HepG2 (cell line): Measurements from ENCODE around the gene CRK.

Experiments
- ARNT ChIP-seq: fragments of 450-650 bp; IDR thresholded peaks from 2 replicates; pipeline ENCODE4 v1.6.1; 2017
- CTCF ChIP-seq: sonication (generic); formaldehyde crosslinking; IDR thresholded peaks from 2 replicates; pipeline ENCODE4 v1.5.0; 2020; ENCODE audit warnings: mild to moderate bottlenecking, missing genetic modification reagents, moderate library complexity
- EP300 ChIP-seq, 3 experiments: sonication (generic) in 1 of 3; formaldehyde crosslinking in 1 of 3; IDR thresholded peaks; 2 replicates each; pipeline versions ENCODE4 v1.5.1 to v1.6.1; 2011 to 2020; ENCODE audit warnings: low read depth in 2 of 3, low read length in 2 of 3, borderline replicate concordance in 1 of 3, improper control_type of control experiment in 1 of 3, mild to moderate bottlenecking in 1 of 3, missing genetic modification reagents in 1 of 3, moderate library complexity in 1 of 3
- GABPA ChIP-seq, 2 experiments: IDR thresholded peaks; 2 replicates each; pipeline ENCODE4 v1.6.1; 2011 to 2016; ENCODE audit warnings: low read depth in 2 of 2, low read length in 1 of 2, missing biosample characterization in 1 of 2, missing genetic modification characterization in 1 of 2
- KLF13 ChIP-seq: sonication (generic); formaldehyde crosslinking; IDR thresholded peaks from 2 replicates; pipeline ENCODE4 v1.4.0; 2020; ENCODE audit warnings: mild to moderate bottlenecking, missing genetic modification reagents
- NCOA2 ChIP-seq: sonication (generic); formaldehyde crosslinking; IDR thresholded peaks from 2 replicates; pipeline ENCODE4 v1.8.0; 2022; ENCODE audit warnings: inconsistent platforms
- POLR2AphosphoS5 ChIP-seq: IDR thresholded peaks from 2 replicates; pipeline ENCODE4 v1.6.1; 2012; ENCODE audit warnings: low read depth, low read length
- RNF2 ChIP-seq: fragments of 450-650 bp; conservative IDR thresholded peaks from 2 replicates; pipeline ENCODE4 v1.6.1; 2016; ENCODE audit warnings: low read depth
- SMAD3 ChIP-seq: sonication (generic); formaldehyde crosslinking; IDR thresholded peaks from 2 replicates; pipeline ENCODE4 v1.4.0; 2020; ENCODE audit warnings: missing genetic modification reagents
- SP2 ChIP-seq: sonication (generic); formaldehyde crosslinking; IDR thresholded peaks from 2 replicates; pipeline ENCODE4 v1.5.1; 2020; ENCODE audit warnings: mild to moderate bottlenecking, missing genetic modification reagents
- SRSF1 ChIP-seq: fragments of 200-400 bp; formaldehyde crosslinking; optimal IDR thresholded peaks from 2 replicates; pipeline ENCODE3; 2017; ENCODE audit warnings: mild to moderate bottlenecking, low read depth, low read length, moderate library complexity
- TF ChIP-seq, protein P1 (sequence below): sonication (generic); formaldehyde crosslinking; IDR thresholded peaks from 2 replicates; pipeline ENCODE4 v1.4.0; 2020; ENCODE audit warnings: missing genetic modification reagents
- TF ChIP-seq, protein P2 (sequence below): sonication (generic); formaldehyde crosslinking; IDR thresholded peaks from 2 replicates; pipeline ENCODE4 v1.8.1; 2022; ENCODE audit warnings: low read depth, mild to moderate bottlenecking, missing genetic modification reagents

- TF ChIP-seq RNF2, result no peak
- no peak for TF ChIP-seq SMAD3
- TF ChIP-seq, protein P1, sequence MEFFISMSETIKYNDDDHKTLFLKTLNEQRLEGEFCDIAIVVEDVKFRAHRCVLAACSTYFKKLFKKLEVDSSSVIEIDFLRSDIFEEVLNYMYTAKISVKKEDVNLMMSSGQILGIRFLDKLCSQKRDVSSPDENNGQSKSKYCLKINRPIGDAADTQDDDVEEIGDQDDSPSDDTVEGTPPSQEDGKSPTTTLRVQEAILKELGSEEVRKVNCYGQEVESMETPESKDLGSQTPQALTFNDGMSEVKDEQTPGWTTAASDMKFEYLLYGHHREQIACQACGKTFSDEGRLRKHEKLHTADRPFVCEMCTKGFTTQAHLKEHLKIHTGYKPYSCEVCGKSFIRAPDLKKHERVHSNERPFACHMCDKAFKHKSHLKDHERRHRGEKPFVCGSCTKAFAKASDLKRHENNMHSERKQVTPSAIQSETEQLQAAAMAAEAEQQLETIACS (CRISPR knock-in tag), result no peak
- no peak for TF ChIP-seq ARNT
- TF ChIP-seq POLR2AphosphoS5, result no peak
- TF ChIP-seq GABPA (IDR thresholded peaks at IDR 0.05; ENCODE audit: low read depth, low read length), result no peak
- no peak for TF ChIP-seq GABPA (CRISPR knock-in tag; IDR thresholded peaks at IDR 0.05; ENCODE audit: low read depth)
- no peak for TF ChIP-seq NCOA2 (CRISPR knock-in tag)
- TF ChIP-seq SRSF1, result no peak
- TF ChIP-seq CTCF (CRISPR knock-in tag), result no peak
- no peak for TF ChIP-seq KLF13 (CRISPR knock-in tag)
- TF ChIP-seq SP2, result no peak
- TF ChIP-seq EP300 (IDR thresholded peaks at IDR 0.05; ENCODE audit: low read depth in 2 of 2, low read length in 2 of 2), result no peak
- TF ChIP-seq EP300 (CRISPR knock-in tag; IDR thresholded peaks at IDR 0.05; ENCODE audit: borderline replicate concordance), result no peak
- TF ChIP-seq, protein P2, sequence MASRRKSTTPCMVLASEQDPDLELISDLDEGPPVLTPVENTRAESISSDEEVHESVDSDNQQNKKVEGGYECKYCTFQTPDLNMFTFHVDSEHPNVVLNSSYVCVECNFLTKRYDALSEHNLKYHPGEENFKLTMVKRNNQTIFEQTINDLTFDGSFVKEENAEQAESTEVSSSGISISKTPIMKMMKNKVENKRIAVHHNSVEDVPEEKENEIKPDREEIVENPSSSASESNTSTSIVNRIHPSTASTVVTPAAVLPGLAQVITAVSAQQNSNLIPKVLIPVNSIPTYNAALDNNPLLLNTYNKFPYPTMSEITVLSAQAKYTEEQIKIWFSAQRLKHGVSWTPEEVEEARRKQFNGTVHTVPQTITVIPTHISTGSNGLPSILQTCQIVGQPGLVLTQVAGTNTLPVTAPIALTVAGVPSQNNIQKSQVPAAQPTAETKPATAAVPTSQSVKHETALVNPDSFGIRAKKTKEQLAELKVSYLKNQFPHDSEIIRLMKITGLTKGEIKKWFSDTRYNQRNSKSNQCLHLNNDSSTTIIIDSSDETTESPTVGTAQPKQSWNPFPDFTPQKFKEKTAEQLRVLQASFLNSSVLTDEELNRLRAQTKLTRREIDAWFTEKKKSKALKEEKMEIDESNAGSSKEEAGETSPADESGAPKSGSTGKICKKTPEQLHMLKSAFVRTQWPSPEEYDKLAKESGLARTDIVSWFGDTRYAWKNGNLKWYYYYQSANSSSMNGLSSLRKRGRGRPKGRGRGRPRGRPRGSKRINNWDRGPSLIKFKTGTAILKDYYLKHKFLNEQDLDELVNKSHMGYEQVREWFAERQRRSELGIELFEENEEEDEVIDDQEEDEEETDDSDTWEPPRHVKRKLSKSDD, result no peak
Observed at GRCh38 chr17:1414634-1415033, 41.4 kb downstream of the CRK start.
